SHP77 (cell line): ENCODE data around the gene ZNF75A.
"Not testable (repeated sequence)": the region's sequence is repeated elsewhere in the genome, so short reads cannot be mapped to it uniquely, and the experiment has no call there.

ENCODE experiments used
- DNase-seq, 2 experiments: peaks; one replicate each; lab custom pipeline; 2025; lab: John Stamatoyannopoulos, UW

ZNF75A gene

GRCh38 chr16:3305109-3306068 is at the start of gene ZNF75A, which contains the start of gene TIGD7:
ZNF75A (plus strand) TSS chr16:3305497; CDS start chr16:3308429, 2,932 bp downstream.
TIGD7 (minus strand) TSS chr16:3305430; CDS start chr16:3300614, 4,816 bp downstream.
- peak; percentile 50 to 58 for DNase-seq

GRCh38 chr16:3256146-3256865 is 49.0 kb upstream of the ZNF75A start, which contains the start of gene MEFV:
MEFV (minus strand) TSS chr16:3256633; CDS start chr16:3256587, 46 bp downstream.
- no peak for DNase-seq

- no peak for DNase-seq
These were observed 48.3 kb upstream of the ZNF75A start for GRCh38 chr16:3256866-3257465.

GRCh38 chr16:3259836-3260235 is 45.5 kb upstream of the ZNF75A start:
- DNase-seq: no peak

- DNase-seq: no peak
These were observed 42.8 kb upstream of the ZNF75A start for GRCh38 chr16:3262517-3262916.

GRCh38 chr16:3264137-3265036 is 40.9 kb upstream of the ZNF75A start:
- peak; percentile 97 to 98 for DNase-seq

GRCh38 chr16:3266873-3267537 is 38.3 kb upstream of the ZNF75A start:
- peak; percentile 13 to 42 for DNase-seq

- no peak for DNase-seq
These were observed 37.0 kb upstream of the ZNF75A start for GRCh38 chr16:3268294-3268693.

- DNase-seq: not testable (repeated sequence)
These were observed 34.6 kb upstream of the ZNF75A start for GRCh38 chr16:3270718-3271117.

GRCh38 chr16:3271281-3271680 is 34.0 kb upstream of the ZNF75A start:
- not testable (repeated sequence) for DNase-seq

GRCh38 chr16:3274490-3274889 is 30.8 kb upstream of the ZNF75A start:
- DNase-seq: no peak

GRCh38 chr16:3274947-3275346 is 30.4 kb upstream of the ZNF75A start:
- DNase-seq: no peak

- DNase-seq: no peak
These were observed 28.6 kb upstream of the ZNF75A start for GRCh38 chr16:3276679-3277078.

GRCh38 chr16:3281222-3281820 is 24.0 kb upstream of the ZNF75A start:
- DNase-seq: no peak

GRCh38 chr16:3282103-3282729 is 23.1 kb upstream of the ZNF75A start:
- DNase-seq: peak; percentile 58 to 77

GRCh38 chr16:3282730-3283542 is 22.4 kb upstream of the ZNF75A start, which contains the start of gene ZNF263:
ZNF263 (plus strand) TSS chr16:3283491; CDS start chr16:3283819, 328 bp downstream.
- DNase-seq: peak; percentile 95

GRCh38 chr16:3283543-3284447 is 21.5 kb upstream of the ZNF75A start:
- no peak for DNase-seq

- no peak for DNase-seq
These were observed 20.2 kb upstream of the ZNF75A start for GRCh38 chr16:3285131-3285530.
